HepG2 (cell line): ENCODE results near the gene MFNG. TPM values are rescaled to one million over a fixed set of nuclear protein-coding genes. Genes with fewer than 3 reads are reported as not detected.

Source experiments
- AGO2 ChIP-seq: fragments of 200-400 bp; formaldehyde crosslinking; optimal IDR thresholded peaks from 2 replicates; pipeline ENCODE3; 2017; ENCODE audit warnings: mild to moderate bottlenecking, low read depth, low read length, moderate library complexity
- CREB1 ChIP-seq, 2 experiments: fragments of 450-650 bp in 1 of 2; IDR thresholded peaks; 2 replicates each; pipeline ENCODE4 v1.6.1; 2016 to 2017; ENCODE audit warnings: control low read depth in 1 of 2, mild to moderate bottlenecking in 1 of 2, missing compliant biosample characterization in 1 of 2, missing genetic modification characterization in 1 of 2
- FOSL2 ChIP-seq: sonication (generic); formaldehyde crosslinking; IDR thresholded peaks from 2 replicates; pipeline ENCODE4 v1.4.0; 2020; ENCODE audit warnings: missing genetic modification reagents
- GABPB1 ChIP-seq: IDR thresholded peaks from 2 replicates; pipeline ENCODE4 v1.6.1; 2016; ENCODE audit warnings: mild to moderate bottlenecking, missing genetic modification reagents, moderate library complexity, missing compliant biosample characterization
- HNF1A ChIP-seq, 2 experiments: sonication (generic) in 1 of 2; formaldehyde crosslinking in 1 of 2; IDR thresholded peaks; 2 replicates each; pipeline versions ENCODE4 v1.4.0 to v1.6.1; 2016 to 2020; ENCODE audit warnings: borderline replicate concordance in 1 of 2, low read depth in 1 of 2, mild to moderate bottlenecking in 1 of 2, missing genetic modification reagents in 1 of 2
- HNRNPL ChIP-seq: fragments of 200-400 bp; formaldehyde crosslinking; IDR thresholded peaks from 2 replicates; pipeline ENCODE4 v1.6.1; 2017; ENCODE audit warnings: mild to moderate bottlenecking, low read depth, low read length
- HOXA3 ChIP-seq: sonication (generic); formaldehyde crosslinking; IDR thresholded peaks from 2 replicates; pipeline ENCODE4 v1.5.0; 2020; ENCODE audit warnings: missing genetic modification reagents
- ISL2 ChIP-seq: sonication (generic); formaldehyde crosslinking; IDR thresholded peaks from 2 replicates; pipeline ENCODE4 v1.5.0; 2020; ENCODE audit warnings: missing genetic modification reagents
- KLF16 ChIP-seq, 2 experiments: sonication (generic) in 1 of 2; formaldehyde crosslinking in 1 of 2; IDR thresholded peaks; 2 replicates each; pipeline versions ENCODE4 v1.6.1 to v1.8.0; 2016 to 2023; ENCODE audit warnings: missing genetic modification reagents in 2 of 2, missing compliant biosample characterization in 1 of 2
- MEF2D ChIP-seq: sonication (generic); formaldehyde crosslinking; IDR thresholded peaks from 2 replicates; pipeline ENCODE4 v1.5.1; 2020; ENCODE audit warnings: mild to moderate bottlenecking, missing genetic modification reagents
- MXD3 ChIP-seq: IDR thresholded peaks from 2 replicates; pipeline ENCODE4 v1.6.1; 2016; ENCODE audit warnings: mild to moderate bottlenecking, missing biosample characterization, missing genetic modification reagents
- PRPF4 ChIP-seq: fragments of 200-400 bp; formaldehyde crosslinking; IDR thresholded peaks from 2 replicates; pipeline ENCODE4 v1.6.1; 2016; ENCODE audit warnings: low read length, low read depth; ENCODE audit not compliant: poor library complexity, severe bottlenecking
- RCOR2 ChIP-seq: IDR thresholded peaks from 2 replicates; pipeline ENCODE4 v1.6.1; 2016; ENCODE audit warnings: missing biosample characterization, missing genetic modification reagents
- SP1 ChIP-seq, 2 experiments: fragments of 450-650 bp in 1 of 2; sonication (generic) in 1 of 2; formaldehyde crosslinking in 1 of 2; IDR thresholded peaks; 2 replicates each; pipeline versions ENCODE4 v1.4.0 to v1.6.1; 2016 to 2020; ENCODE audit warnings: missing genetic modification reagents in 1 of 2
- TFE3 ChIP-seq: IDR thresholded peaks from 2 replicates; pipeline ENCODE4 v1.6.1; 2016
- THAP9 ChIP-seq: sonication (generic); formaldehyde crosslinking; IDR thresholded peaks from 2 replicates; pipeline ENCODE4; 2020; ENCODE audit warnings: missing genetic modification reagents, mild to moderate bottlenecking, borderline replicate concordance
- ZNF224 ChIP-seq: sonication (generic); formaldehyde crosslinking; IDR thresholded peaks from 2 replicates; pipeline ENCODE4 v1.5.0; 2020; ENCODE audit warnings: mild to moderate bottlenecking, missing genetic modification reagents
- ZNF263 ChIP-seq: sonication (generic); formaldehyde crosslinking; IDR thresholded peaks from 2 replicates; pipeline ENCODE4 v1.4.0; 2020; ENCODE audit warnings: missing genetic modification reagents
- ZNF317 ChIP-seq: sonication (generic); formaldehyde crosslinking; IDR thresholded peaks from 2 replicates; pipeline ENCODE4 v1.5.0; 2020; ENCODE audit warnings: mild to moderate bottlenecking, missing genetic modification reagents
- ZNF501 ChIP-seq: sonication (generic); formaldehyde crosslinking; IDR thresholded peaks from 2 replicates; pipeline ENCODE4 v1.5.1; 2020; ENCODE audit warnings: mild to moderate bottlenecking, moderate library complexity, missing genetic modification reagents
- ZNF567 ChIP-seq: sonication (generic); formaldehyde crosslinking; IDR thresholded peaks from 2 replicates; pipeline ENCODE4 v1.8.1; 2023; ENCODE audit warnings: mild to moderate bottlenecking, missing genetic modification reagents, borderline replicate concordance
- ZNF629 ChIP-seq: sonication (generic); formaldehyde crosslinking; conservative IDR thresholded peaks from 2 replicates; pipeline ENCODE4 v1.5.0; 2020; ENCODE audit warnings: missing genetic modification reagents
- polyA plus RNA-seq, 8 experiments: library from polyadenylated mRNA; depleted of rRNA in 3 of 8; stranded (reverse) in 7 of 8; unstranded in 1 of 8; fragments of >200 nt; fragmentation: Illumina TruSeq in 4 of 8; extraction: Trizol in 4 of 8; gene quantifications; 2 replicates each; pipeline versions ENCODE4 v1.2.1 to v1.2.3, GENCODE V29; 2011 to 2016; ENCODE audit warnings: low read depth in 4 of 8, missing spikeins in 1 of 8, mixed read lengths in 1 of 8; ENCODE audit not compliant: insufficient read depth in 1 of 8
- total RNA-seq, 5 experiments: library from RNA; depleted of rRNA; stranded (reverse); fragments of >200 nt; fragmentation: Illumina TruSeq; extraction: Trizol; gene quantifications; 2 replicates each; pipeline ENCODE4 v1.2.3, GENCODE V29; 2016; ENCODE audit warnings: low read depth in 1 of 5

Gene MFNG
- total and polyA plus RNA-seq, 2 of the 13 experiments (the other 11 are each of a cell fraction or from before 2014, with no cell fraction given), result 1.0 to 11.7 TPM

- TF ChIP-seq HNF1A (IDR thresholded peaks at IDR 0.05; ENCODE audit: low read depth) (no peak), HNF1A (CRISPR knock-in tag; IDR thresholded peaks at IDR 0.05; ENCODE audit: borderline replicate concordance) (no peak), ISL2 (CRISPR knock-in tag) (no peak), THAP9 (no peak), FOSL2 (CRISPR knock-in tag) (no peak), HOXA3 (CRISPR knock-in tag) (peak; percentile 14; the same call in 1 of the 2 replicates), ZNF501 (0 out of 2 replicates have a peak, but pooled peaks have one; percentile 27), ZNF224 (CRISPR knock-in tag) (no peak), ZNF567 (no peak), GABPB1 (CRISPR knock-in tag) (peak; percentile 25; the same call in 1 of the 2 replicates), ZNF317 (CRISPR knock-in tag) (no peak), HNRNPL (0 out of 2 replicates have a peak, but pooled peaks have one; percentile 51), AGO2 (peak; percentile 71), KLF16 (CRISPR knock-in tag; IDR thresholded peaks at IDR 0.05) (no peak), SP1 (IDR thresholded peaks at IDR 0.05) (no peak), SP1 (CRISPR knock-in tag; IDR thresholded peaks at IDR 0.05) (no peak), TFE3 (CRISPR knock-in tag) (no peak), CREB1 (IDR thresholded peaks at IDR 0.05) (no peak), CREB1 (CRISPR knock-in tag; IDR thresholded peaks at IDR 0.05) (no peak), PRPF4 (peak; percentile 60), RCOR2 (CRISPR knock-in tag) (no peak), MEF2D (CRISPR knock-in tag) (no peak), MXD3 (CRISPR knock-in tag) (0 out of 2 replicates have a peak, but pooled peaks have one; percentile 28), ZNF629 (no peak), ZNF263 (CRISPR knock-in tag) (peak; percentile 32; the same call in 1 of the 2 replicates)
Measured at GRCh38 chr22:37515901-37516300, 29.7 kb upstream of the MFNG start (continued).
